ENCODE results near the gene RAB11A. TPM values are rescaled to one million over a fixed set of nuclear protein-coding genes. Genes with fewer than 3 reads are reported as not detected.
"Not testable (repeated sequence)": the region's sequence is repeated elsewhere in the genome, so short reads cannot be mapped to it uniquely, and the experiment has no call there.

RAB11A gene
- total RNA-seq, 1 donor from 2014 or later, result 54.2 TPM

DNA sequence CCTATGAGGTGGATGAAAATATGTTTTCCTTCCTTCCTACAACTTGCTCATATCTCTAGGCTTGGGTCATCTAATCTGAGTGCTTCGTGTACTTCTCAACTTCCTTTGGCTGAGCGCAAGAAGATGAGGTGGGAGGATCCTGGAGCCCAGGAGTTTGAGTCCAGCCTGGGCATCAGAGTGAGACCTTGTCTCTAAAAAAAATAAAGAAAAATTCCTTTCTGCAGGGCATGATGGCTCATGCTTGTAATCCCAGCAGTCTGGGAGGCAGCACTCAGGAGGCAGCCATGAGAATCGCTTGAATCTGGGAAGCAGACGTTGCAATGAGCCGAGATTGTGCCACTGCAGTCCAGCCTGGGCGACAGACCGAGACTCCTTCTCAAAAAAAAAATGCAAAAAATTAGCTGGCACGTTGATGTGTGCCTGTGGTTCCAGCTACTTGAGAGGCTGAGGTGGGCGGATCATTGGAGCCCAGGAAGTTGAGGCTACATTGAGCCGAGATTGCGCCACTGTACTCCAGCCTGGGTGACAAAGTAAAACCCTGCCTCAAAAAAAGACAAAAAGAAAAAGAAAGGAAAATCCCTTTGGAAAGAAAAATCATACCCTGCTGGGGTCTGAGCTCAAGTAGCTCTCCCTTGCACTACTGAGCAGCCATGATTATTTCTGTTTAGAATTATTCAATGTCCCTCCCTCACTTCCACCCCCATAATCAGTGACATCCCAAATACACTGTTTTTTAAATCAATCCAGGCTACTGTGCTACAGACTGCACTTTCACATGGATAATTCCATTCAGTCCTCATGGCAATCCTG, 28.0 kb upstream of the RAB11A start:
- DNase-seq (ENCODE audit: low spot score) (peak; percentile 35), ATAC-seq (peak; percentile 31)

DNA sequence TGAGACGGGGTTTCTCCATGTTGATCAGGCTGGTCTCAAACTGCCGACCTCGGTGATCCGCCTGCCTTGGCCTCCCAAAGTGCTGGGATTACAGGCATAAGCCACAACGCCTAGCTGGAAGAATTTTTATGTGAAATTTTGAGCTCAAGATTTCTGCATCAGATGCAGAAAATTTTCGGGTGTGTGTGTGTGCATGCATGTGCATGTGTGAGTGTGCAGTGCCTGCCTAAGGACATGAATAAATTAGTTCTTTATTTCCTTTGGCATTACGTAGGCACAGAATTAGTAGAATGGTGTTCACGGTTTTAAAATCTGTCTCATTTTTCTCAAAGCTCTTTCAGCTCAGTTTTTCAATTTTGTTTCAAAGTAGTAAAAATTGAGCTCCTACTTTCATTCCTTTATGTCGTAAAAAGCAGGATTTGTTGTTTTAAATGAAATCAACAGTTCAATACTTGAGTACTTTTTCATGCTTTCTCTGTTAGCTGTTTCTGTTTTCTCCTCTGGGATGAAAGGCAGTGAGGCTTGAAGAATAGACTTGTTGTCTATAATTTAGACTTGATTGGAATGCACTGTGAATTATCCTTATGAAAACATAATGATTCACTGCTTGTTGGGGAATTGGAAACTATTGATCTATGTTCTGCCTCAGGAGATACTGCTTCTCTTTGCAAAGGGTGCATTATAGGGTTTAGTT, 23.3 kb upstream of the RAB11A start:
- DNase-seq (ENCODE audit: low spot score), result peak; percentile 3
- no peak for ATAC-seq

GRCh38 chr15:65847989-65848388, 21.3 kb upstream of the RAB11A start:
- DNase-seq (ENCODE audit: low spot score), result no peak
- ATAC-seq, result no peak

- DNase-seq (ENCODE audit: low spot score) (no peak), ATAC-seq (no peak)
Observed at GRCh38 chr15:65851981-65852380, 17.3 kb upstream of the RAB11A start.

GRCh38 chr15:65856821-65857455, 12.4 kb upstream of the RAB11A start:
- DNase-seq (ENCODE audit: low spot score) (peak; percentile 67), ATAC-seq (peak; percentile 94)

GRCh38 chr15:65857718-65858402, 11.4 kb upstream of the RAB11A start:
- ATAC-seq (no peak), DNase-seq (ENCODE audit: low spot score) (no peak)

DNA sequence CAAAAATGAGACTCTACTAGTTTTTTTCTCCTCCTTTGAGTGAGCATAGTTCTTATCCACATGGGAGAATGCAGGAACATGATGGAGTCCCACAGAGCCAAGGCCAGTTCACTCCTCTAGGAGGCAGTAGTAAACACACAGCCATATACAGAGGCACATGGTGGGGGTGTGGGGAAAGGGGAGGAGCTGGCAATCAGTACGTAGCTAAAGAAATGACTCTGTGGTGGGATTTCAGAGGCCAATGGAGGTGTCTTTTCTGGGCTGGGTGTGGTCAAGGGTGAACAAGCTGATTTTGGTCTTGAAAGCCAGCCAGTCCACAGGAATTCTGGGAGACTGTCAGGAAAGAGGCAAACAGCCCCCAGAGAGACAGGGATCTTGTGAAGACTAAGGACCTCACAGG, 6.6 kb upstream of the RAB11A start:
- ATAC-seq (peak; percentile 74), DNase-seq (ENCODE audit: low spot score) (no peak)

DNA sequence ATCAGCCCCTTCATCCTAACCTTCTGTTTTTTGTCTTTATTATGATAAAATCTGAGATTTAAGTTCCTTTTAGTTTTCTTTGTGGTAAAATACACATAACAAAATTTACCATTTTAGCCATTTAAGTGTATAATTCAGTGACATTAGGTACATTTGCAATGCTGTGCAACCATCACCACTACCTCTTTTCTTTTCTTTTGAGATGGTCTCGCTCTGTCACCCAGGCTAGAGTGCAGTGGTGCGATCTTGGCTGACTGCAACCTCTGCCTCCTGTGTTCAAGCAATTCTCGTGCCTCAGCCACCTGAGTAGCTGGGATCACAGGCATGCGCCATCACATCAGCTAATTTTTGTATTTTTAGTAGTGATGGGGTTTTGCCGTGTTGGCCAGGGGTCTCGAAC, 6.2 kb upstream of the RAB11A start:
- DNase-seq (ENCODE audit: low spot score) (no peak), ATAC-seq (no peak)

DNA sequence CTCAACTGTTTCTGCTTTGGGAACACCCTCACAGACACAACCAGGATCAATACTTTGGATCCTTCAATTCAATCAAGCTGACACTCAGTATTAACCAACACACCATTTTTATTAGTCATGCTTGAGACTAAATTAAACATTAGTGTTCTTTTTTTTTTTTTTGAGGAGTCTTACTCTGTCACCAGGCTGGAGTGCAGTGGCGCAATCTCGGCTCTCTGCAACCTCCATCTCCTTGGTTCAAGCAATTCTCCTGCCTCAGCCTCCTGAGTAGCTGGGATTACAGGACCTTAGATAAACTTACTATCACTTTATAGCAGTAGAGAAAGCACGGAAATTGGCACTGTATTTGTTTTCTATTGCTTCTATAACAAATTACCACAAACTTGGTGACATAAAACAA, 2.0 kb upstream of the RAB11A start:
- no peak for ATAC-seq
- no peak for DNase-seq (ENCODE audit: low spot score)

- ATAC-seq; DNase-seq (ENCODE audit: low spot score): not testable (repeated sequence)
Observed at GRCh38 chr15:65867933-65868332, 1.4 kb upstream of the RAB11A start.

DNA sequence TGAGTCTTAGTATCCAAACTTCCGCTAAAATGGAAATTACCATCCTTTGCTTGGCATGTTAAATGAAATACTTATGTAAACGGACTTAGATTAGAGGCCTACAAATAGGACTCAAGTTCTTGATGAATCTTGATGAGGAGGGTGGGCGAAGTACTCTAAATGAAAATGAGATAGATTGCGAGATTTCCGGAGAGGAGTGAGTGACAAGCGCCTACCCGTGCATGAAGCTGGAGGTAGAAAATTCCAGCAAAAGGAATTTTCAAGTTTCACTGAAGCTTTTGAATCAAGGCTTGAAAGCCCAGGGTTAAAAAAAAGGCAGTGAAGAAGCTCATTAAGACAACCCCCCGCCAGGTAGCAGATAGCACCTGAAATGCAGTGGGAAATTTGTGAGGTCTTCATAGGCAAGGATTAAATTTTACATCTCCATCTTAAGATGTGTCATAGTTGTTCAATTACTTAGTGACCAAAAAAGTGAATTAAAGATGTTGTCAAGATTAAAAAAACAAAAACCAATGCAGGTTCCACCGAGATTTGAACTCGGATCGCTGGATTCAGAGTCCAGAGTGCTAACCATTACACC, 655 bp upstream of the RAB11A start:
- ATAC-seq, result no peak
- DNase-seq (ENCODE audit: low spot score), result no peak

DNA sequence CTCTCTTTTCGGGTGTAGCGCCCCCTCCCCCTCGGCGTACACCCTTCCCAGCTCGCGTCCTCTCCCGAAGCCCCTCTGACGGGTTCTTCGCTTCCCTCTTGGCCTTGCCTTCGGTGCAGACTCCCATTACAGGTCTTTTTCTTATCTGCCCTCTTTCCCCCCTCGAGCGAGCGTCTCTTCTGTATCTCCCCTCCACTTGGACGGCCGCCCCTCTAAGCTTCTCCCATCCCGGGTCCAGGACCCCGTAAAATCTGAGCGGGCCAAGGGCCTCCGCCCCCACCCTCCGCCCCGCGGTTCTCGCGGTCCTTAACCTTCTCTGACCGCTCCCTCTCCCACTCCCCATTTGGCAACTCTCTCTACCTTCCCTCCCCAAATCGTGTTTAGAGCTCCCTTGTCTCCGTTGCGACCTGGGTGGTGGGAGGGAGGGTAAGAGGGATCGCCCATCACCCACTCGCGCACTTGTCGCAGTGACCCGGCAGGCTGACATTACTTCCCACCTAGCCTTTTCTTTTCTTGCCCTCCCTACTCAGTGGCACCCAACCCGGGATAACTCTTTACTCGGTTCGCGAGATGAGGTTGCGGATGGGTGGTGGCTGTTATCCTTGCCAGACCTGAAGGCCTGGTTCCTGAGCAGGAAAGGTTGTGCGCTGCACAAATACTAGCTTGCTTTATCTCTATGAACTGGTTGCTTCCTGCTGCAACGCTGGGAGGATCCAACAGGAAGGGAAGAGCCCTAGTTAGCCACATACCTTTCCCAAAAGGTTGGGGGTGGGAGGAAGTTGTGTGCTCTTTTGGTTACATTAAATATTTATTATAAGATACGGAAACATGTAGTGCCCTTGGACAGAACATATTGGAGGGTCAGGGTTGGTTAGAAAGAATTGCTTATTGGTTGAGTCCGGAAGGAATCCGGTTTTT, 922 bp downstream of the RAB11A start:
- peak; percentile 53 for DNase-seq (ENCODE audit: low spot score)
- peak; percentile 47 for ATAC-seq

DNA sequence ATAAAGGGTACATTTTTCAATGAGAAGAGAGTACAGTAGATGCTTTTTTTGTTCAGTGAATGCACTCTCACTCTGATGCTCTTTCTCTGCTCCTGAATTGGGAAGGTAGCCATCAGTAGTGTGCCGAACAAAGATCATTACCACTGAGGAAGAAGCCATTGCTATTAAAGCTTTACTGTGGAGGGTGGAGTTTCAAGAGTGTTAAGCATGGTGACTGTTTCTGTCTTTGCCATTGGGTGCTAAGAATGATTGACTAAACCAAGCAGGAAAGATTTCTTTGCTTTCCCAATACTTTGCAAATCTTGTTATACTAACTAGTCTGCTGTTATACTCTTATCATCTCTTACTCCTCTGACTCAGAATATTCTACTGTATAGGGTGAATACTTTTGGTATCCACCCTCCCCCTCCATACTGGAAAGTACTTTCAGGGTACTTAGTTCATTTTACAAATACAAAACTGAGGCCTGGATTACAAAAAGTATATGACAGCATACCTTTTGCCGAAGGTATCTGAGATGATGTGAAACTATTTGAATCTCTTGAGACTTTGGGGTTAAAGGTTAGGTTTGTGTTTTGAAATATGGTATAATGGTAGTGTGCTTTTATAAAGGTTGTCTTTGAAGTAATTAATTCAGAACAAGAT, 1.7 kb downstream of the RAB11A start:
- DNase-seq (ENCODE audit: low spot score), result no peak
- ATAC-seq, result no peak

- ATAC-seq; DNase-seq (ENCODE audit: low spot score): not testable (repeated sequence)
Observed at GRCh38 chr15:65871886-65872285, 2.6 kb downstream of the RAB11A start.

- DNase-seq (ENCODE audit: low spot score); ATAC-seq: not testable (repeated sequence)
Observed at GRCh38 chr15:65872596-65872995, 3.3 kb downstream of the RAB11A start.

- DNase-seq (ENCODE audit: low spot score), result no peak
Observed at GRCh38 chr15:65873256-65873655, 4.0 kb downstream of the RAB11A start.

GRCh38 chr15:65875458-65875857, 6.2 kb downstream of the RAB11A start:
- ATAC-seq, result no peak
- no peak for DNase-seq (ENCODE audit: low spot score)

More at GRCh38 chr15:65873256-65873655, 4.0 kb downstream of the RAB11A start:
- ATAC-seq, result no peak

DNA sequence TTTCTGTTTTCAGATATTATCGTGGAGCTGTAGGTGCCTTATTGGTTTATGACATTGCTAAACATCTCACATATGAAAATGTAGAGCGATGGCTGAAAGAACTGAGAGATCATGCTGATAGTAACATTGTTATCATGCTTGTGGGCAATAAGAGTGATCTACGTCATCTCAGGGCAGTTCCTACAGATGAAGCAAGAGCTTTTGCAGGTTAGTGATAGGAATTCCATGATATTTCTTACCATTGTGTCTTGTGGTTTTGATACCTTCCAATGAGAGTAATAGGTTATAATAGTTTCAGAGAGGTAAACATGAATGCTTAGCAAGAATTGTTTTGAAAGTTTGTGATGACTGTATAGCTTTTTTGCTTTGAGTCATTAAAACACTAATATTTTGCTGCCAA, 8.5 kb downstream of the RAB11A start:
- DNase-seq (ENCODE audit: low spot score) (no peak), ATAC-seq (no peak)

GRCh38 chr15:65881766-65882434, 12.6 kb downstream of the RAB11A start:
- no peak for ATAC-seq

More at GRCh38 chr15:65881766-65882434, 12.6 kb downstream of the RAB11A start:
- no peak for DNase-seq (ENCODE audit: low spot score)
